ENCODE measurements around the gene CEMIP2. TPM values are rescaled to one million over a fixed set of nuclear protein-coding genes. Genes with fewer than 3 reads are reported as not detected.

The CEMIP2 gene
- total RNA-seq, 4 donors from 2014 or later = 10.6 to 29.9 (median 14.7) TPM

DNA sequence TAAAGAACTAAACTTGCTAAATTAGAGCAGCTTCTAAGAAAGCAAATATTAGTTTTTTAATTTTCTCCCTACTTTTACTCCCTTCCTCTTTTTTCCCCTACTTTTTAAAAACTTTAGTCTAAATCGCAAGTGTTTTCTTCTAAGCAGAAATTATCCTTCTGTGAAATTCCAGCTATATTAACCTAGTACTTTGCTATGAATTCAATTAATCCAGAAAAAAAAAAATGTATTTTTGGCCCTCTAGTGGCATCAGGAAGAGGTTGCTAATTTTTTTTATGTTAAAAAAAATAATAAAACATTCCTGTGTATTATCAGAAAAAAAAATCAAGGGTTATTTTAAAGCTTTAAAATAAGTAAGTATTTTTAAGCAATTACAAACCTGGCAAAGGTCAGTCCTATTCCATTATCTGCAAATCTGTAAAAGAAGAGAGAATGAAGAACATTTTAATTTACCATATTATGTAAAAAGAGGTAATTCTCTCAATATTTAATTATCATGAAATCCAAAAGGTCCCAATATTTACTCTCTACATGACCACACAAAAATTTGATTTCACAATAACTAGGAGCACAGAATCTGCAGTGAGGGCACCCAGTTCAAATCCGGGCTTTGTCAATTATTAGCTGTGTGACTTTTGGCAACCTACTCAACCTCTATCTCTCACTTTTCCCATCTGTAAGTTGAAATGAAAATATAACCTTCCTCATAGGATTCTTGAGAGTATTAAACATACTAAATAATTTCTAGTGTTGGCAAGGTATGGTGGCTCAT, 52.0 kb downstream of the CEMIP2 start:
- in situ Hi-C loops (cut with MboI; ENCODE audit: low sequenced_read_pairs in 4 of 4) (no loop called here), intact Hi-C loops (cut with DNase I; ENCODE audit: low total_unique reads) (loop anchor here (5.0 kb wide), 1 partner anchor 51 kb away; the partner anchor contains the start of gene CEMIP2)
- TF ChIP-seq, protein P1, sequence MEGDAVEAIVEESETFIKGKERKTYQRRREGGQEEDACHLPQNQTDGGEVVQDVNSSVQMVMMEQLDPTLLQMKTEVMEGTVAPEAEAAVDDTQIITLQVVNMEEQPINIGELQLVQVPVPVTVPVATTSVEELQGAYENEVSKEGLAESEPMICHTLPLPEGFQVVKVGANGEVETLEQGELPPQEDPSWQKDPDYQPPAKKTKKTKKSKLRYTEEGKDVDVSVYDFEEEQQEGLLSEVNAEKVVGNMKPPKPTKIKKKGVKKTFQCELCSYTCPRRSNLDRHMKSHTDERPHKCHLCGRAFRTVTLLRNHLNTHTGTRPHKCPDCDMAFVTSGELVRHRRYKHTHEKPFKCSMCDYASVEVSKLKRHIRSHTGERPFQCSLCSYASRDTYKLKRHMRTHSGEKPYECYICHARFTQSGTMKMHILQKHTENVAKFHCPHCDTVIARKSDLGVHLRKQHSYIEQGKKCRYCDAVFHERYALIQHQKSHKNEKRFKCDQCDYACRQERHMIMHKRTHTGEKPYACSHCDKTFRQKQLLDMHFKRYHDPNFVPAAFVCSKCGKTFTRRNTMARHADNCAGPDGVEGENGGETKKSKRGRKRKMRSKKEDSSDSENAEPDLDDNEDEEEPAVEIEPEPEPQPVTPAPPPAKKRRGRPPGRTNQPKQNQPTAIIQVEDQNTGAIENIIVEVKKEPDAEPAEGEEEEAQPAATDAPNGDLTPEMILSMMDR (IDR thresholded peaks at IDR 0.05 in 4 of 5, conservative IDR thresholded peaks at IDR 0.05 in 1 of 5) = peak in 3 of 5 experiments; percentile 5 to 43 (median 18)
- no peak for TF ChIP-seq POLR2A (IDR thresholded peaks at IDR 0.05)
- H3K27me3 ChIP-seq = no peaks in the 10 kb centered on the region
- H3K4me3 ChIP-seq = no peak overlapping the region
- H3K36me3 ChIP-seq = peaks cover 0 to 41% of the 10 kb centered on the region in 2 donors
- DNase-seq (no peak), ATAC-seq (no peak)
- no peak overlapping the region for H3K27ac ChIP-seq
- no peaks in the 10 kb centered on the region for H3K9me3 ChIP-seq
- peaks cover 0 to 11% of the 10 kb centered on the region in 2 donors for H3K4me1 ChIP-seq

- H3K36me3 ChIP-seq = peaks cover 0 to 71% of the 10 kb centered on the region in 2 donors
- TF ChIP-seq POLR2A (IDR thresholded peaks at IDR 0.05) = no peak
- TF ChIP-seq, protein P1 (IDR thresholded peaks at IDR 0.05 in 4 of 5, conservative IDR thresholded peaks at IDR 0.05 in 1 of 5) = no peak
- H3K4me1 ChIP-seq = no peaks in the 10 kb centered on the region
- in situ Hi-C loops (cut with MboI; ENCODE audit: low sequenced_read_pairs in 4 of 4) = no loop called here
- no peak for DNase-seq
- H3K27me3 ChIP-seq = no peaks in the 10 kb centered on the region
- no peaks in the 10 kb centered on the region for H3K9me3 ChIP-seq
- intact Hi-C loops (cut with DNase I; ENCODE audit: low total_unique reads) = no loop called here
- ATAC-seq = no peak
- H3K4me3 ChIP-seq = no peak overlapping the region
- no peak overlapping the region for H3K27ac ChIP-seq
Observed at GRCh38 chr9:71710856-71711255, 57.5 kb downstream of the CEMIP2 start.

- intact Hi-C loops (cut with DNase I; ENCODE audit: low total_unique reads) = no loop called here
- TF ChIP-seq, protein P1 (IDR thresholded peaks at IDR 0.05 in 4 of 5, conservative IDR thresholded peaks at IDR 0.05 in 1 of 5) = no peak
- no peak for TF ChIP-seq POLR2A (IDR thresholded peaks at IDR 0.05)
- Histone ChIP-seq H3K27ac (no peak overlapping the region), H3K9me3 (no peaks in the 10 kb centered on the region), H3K4me3 (no peak overlapping the region), H3K4me1 (no peaks in the 10 kb centered on the region), H3K27me3 (no peaks in the 10 kb centered on the region), H3K36me3 (peaks cover 0 to 67% of the 10 kb centered on the region in 2 donors)
- in situ Hi-C loops (cut with MboI; ENCODE audit: low sequenced_read_pairs in 4 of 4) = no loop called here
- ATAC-seq (no peak), DNase-seq (no peak)
Observed at GRCh38 chr9:71710201-71710600, 58.1 kb downstream of the CEMIP2 start.

- in situ Hi-C loops (cut with MboI; ENCODE audit: low sequenced_read_pairs in 4 of 4) = no loop called here
- no peak overlapping the region for H3K27ac ChIP-seq
- TF ChIP-seq, protein P1 (IDR thresholded peaks at IDR 0.05 in 4 of 5, conservative IDR thresholded peaks at IDR 0.05 in 1 of 5) = no peak
- TF ChIP-seq POLR2A (IDR thresholded peaks at IDR 0.05) = no peak
- H3K9me3 ChIP-seq = no peaks in the 10 kb centered on the region
- DNase-seq (no peak), ATAC-seq (no peak)
- no peak overlapping the region for H3K4me3 ChIP-seq
- no peaks in the 10 kb centered on the region for H3K27me3 ChIP-seq
- intact Hi-C loops (cut with DNase I; ENCODE audit: low total_unique reads) = no loop called here
- H3K4me1 ChIP-seq = no peaks in the 10 kb centered on the region
- peaks cover 0 to 61% of the 10 kb centered on the region in 2 donors for H3K36me3 ChIP-seq
Observed at GRCh38 chr9:71709384-71709783, 58.9 kb downstream of the CEMIP2 start.
